NCI-H2196 (cell line): Measurements from ENCODE around the gene TM4SF4.
A peak's percentile ranks its signal among the peaks of the same experiment; 100 is the strongest.

Experiments used
- DNase-seq: peaks from one replicate; lab custom pipeline; 2025; ENCODE audit not compliant: unreplicated experiment; lab: John Stamatoyannopoulos, UW

The TM4SF4 gene

GRCh38 chr3:149509526-149509925, 35.0 kb downstream of the TM4SF4 start:
- DNase-seq = no peak

- DNase-seq = no peak
Measured at GRCh38 chr3:149510480-149510879, 36.0 kb downstream of the TM4SF4 start.

- no peak for DNase-seq
Measured at GRCh38 chr3:149511040-149511626, 36.6 kb downstream of the TM4SF4 start.

DNA sequence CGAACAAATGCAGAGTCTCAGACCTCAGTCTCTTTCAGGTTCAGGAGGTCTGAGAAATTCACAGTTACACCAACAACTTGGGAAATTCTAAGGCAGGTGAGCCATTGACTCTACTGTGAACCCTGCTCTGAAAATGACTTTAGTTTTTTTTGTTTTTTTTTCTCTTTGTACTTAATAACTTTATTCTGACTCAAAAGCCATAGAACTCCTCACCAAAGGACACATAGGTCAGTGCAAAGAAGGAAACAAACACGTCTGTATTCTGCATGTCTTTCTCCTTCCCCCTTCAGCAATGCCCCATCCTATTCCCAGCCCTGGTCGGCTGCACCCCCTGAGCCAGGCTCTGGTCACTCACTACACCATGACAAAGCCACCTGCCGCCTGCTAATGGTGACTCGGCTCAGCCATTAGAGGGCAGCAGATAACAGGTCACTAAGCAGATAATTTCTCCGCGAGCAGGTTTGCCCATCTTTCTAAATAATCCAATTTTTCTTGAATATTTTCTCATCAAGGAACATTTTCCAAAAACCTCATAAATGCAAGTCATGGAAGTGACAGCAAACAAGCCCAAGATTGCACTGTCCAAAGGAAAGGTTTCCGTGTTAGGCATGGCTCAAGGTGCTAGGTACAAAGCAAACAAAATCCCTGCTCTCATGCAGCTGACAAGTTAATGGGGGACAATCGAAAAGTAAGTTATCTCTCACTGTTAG, 37.7 kb downstream of the TM4SF4 start:
- DNase-seq = peak; percentile 86

DNA sequence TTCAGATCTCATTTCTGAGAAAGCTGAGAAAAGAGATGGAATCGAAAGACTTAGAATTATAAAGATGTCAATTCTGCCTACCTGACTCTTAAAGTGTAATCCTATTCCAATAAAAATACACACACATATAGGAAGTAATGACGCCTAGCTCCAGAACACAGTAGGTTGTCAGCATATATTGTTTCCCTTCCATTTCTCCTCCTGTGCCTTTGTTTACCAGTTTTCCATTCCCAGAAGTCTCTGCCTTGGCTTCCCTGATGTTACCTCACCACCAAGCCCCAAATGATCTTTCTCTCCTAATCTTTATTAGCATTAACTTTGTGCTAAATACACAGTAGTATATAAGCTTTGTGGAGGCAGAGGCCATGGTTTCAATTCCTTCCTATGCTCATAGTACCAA, 40.0 kb downstream of the TM4SF4 start:
- no peak for DNase-seq

DNA sequence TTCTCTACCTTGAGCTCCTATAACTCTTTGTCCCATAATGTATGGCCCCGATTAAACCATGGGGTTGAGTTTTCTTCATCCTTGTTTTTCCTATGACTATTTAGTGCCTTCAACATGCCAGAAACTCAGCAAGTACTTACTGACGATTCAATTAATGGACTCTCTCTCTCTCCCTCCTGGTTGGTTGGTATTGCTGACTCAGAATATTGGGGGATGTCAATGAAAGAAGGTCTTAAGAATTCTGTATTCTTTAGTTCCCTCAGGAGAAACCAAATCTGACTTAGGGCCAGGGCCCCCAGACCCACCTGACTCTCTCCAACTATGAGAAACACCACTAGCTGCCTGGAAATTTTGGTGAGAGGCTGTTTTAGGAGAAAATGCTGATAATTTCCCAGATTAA, 40.8 kb downstream of the TM4SF4 start:
- no peak for DNase-seq

DNA sequence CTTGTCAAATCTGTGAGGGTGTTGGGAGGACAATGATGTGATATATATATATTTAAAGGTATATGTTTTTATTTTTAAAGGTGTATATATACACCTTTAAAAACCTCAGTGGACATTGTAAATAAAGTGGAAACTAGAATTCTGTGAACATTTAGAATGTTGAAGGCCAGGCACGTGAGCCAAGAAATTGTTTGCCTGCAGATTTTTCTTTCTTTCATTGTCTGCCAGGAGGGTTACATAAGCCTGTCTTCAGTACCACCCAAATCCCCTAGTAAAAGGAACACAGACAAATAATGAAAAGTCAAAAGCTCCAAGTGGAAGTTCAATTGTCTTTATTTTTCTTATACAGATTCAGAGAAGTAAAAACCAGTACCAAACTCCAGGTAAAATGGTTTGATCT, 42.4 kb downstream of the TM4SF4 start:
- no peak for DNase-seq

GRCh38 chr3:149519912-149520311, 45.4 kb downstream of the TM4SF4 start:
- DNase-seq = no peak

DNA sequence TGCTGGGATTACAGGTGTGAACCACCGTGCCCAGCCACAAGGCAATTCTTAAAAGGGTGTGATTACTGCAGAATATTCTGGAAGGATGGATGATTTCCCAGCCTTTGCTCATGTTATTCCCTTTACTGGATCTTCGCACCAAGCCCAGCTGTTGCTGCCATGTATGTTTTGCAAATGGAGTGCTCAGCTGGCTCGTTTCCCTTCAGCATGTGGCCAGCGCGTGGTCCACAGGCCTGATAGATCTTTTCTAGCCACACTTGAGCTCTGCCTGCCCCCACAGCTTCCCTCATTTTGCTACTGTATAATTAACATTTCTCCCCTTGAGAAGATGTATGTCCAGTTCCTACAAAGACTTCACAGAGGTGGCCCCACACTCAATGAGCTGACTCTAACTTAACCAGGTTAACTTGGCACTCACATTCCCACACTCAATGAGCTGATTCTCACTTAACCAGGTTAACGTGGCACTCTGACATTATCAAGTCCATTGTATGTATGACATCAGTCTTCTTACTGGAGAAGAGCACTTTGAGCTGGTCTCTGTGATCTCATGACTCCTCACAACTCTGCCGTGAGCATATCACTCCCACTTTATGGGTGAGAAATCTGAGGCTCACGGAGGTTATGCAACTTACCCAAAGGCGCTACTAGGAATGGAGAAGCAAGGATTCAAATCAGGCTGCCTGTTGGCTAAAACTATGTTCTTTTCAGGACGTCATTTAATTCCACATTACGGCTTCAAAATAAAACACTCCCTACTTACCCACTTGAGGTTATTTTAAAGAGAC, 49.2 kb downstream of the TM4SF4 start:
- no peak for DNase-seq

- no peak for DNase-seq
Measured at GRCh38 chr3:149527531-149528339, 53.2 kb downstream of the TM4SF4 start.

DNA sequence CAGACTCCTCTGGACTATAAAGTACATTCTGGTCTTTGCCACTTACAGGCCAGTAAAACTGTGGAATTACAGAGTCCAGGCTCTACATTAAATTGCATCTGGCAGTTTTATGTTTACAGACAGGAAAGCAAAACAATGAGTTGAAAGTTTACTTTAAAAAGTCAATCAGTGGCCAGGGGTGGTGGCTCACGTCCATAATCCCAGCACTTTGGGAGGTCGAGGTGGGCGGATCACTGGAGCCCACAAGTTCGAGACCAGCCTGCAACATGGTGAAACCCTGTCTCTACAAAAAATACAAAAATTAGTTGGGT, 53.8 kb downstream of the TM4SF4 start:
- no peak for DNase-seq

DNA sequence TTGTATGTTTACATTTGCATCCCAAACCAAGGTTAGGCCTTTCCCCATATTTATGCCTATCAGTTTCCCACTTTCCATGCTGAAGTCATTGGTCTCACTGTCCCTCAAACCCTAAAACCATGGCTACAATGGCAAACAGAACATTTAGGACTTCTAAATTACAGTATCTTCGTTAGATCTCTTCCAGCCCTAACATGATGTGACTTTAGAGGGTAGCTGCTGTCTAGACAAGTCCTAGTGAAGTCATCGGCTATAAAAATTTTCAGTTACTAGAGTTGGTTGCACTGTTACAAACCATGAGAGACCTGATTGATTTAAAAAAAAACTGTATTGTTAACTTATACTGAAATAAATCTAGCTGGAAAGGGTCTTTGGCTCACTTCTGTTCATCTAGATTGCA, 54.6 kb downstream of the TM4SF4 start:
- no peak for DNase-seq

GRCh38 chr3:149532489-149533180, 58.1 kb downstream of the TM4SF4 start:
- DNase-seq = no peak

GRCh38 chr3:149534082-149534481, 59.6 kb downstream of the TM4SF4 start:
- DNase-seq = no peak

GRCh38 chr3:149534671-149535332, 60.3 kb downstream of the TM4SF4 start:
- peak; percentile 77 for DNase-seq

DNA sequence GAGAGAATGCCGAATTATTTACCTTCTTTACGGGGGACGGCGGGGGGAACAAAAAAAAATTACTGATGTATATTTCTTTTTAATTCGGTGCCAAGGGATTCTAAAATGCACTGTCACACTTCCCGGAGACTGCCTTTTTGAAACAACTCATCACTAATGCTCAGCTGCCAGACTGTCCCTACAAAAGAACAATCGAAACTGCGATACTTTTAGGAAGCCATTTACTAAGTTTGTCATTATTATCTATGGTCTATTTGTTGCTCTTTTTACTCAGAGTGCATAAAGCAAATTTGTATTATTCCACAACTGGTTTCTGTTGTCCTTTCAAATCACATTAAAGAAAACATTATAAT, 60.8 kb downstream of the TM4SF4 start:
- no peak for DNase-seq

DNA sequence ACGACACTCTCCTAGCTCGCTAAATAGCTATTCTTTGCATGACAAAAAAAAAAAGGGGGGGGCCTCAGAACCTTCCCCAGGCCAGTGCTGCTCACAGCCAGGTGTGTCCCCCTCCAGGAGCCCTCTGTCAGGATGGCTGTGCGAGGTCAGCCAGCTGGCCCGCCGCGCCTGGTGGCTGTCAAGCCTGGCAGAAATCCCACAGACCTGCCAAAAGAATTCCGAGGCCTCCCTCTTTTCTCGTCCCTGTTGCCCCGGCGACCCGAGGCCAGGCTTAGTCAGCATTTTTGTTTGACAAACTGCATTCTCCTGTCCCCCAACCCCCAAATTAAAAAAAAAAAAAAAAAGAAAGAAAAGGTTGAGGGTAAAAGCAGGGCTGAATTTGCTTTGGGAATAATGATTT, 61.9 kb downstream of the TM4SF4 start:
- peak; percentile 61 for DNase-seq

DNA sequence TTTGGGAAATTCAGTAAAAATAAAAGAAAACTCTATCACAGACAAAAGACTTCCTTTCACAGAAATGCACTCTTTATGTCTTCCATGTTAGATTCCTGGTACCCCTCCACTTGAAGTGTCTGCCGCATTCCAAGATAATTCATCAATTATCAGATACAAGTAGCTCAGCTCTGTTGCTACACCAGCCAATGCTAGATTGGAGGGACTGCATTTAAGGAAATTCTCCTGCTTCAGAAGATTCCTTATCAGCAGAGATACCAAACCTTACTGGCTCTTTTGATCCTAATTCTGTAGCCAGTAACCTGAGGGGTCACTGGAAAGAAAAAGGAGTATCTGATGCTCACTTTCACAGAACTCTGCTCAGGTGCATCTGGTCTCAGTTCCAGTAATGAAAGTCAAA, 63.9 kb downstream of the TM4SF4 start:
- no peak for DNase-seq

DNA sequence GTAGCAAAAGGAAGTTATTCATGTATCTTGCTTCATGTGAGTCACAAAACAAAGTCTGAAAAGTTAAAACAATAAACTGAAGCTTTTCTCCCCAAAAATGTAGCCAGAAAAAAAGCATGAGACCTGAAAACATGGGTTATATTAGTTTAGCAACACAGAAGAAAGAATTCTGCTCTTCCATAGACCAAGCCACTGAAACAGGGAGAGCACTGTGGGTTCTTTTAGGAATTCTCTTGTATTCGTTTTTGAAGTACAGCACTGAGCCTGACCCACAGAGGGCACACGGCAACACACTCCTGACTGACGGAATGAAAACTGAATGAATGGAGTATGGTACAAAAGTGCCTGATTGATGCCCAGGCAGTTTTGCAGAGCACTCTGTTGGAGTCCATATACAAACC, 66.6 kb downstream of the TM4SF4 start:
- no peak for DNase-seq
